NCI-H1105 treated with DMSO at 0.1 percent for 48 hours (cell line): ENCODE measurements around the gene KLK15.
"Not testable (repeated sequence)": the region's sequence is repeated elsewhere in the genome, so short reads cannot be mapped to it uniquely, and the experiment has no call there.

ENCODE experiments used
- DNase-seq: peaks from one replicate; lab custom pipeline; 2025; lab: John Stamatoyannopoulos, UW

KLK15 gene

GRCh38 chr19:50820549-50821247 is 12.7 kb downstream of the KLK15 start:
- no peak for DNase-seq

DNA sequence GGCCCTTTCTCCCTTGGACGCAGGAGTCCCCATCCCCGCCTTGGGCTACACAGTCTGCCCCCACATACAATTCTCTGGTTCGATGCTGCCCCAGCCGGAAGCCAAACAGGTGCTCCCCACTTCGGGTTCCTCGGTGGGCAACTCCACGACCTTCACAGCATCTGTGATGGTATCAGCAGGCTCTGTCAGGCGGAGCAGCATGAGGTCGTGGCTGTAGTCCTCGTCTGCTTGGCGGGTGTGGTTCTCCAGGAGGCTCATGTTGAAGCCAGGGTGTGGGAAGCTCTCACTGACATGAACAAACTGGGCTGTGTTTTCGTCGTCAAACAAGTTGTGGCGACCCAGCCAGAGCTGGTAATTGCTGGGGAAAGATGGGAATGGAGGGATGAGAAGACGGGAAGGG is 13.3 kb downstream of the KLK15 start:
- no peak for DNase-seq

GRCh38 chr19:50819636-50820035 is 13.7 kb downstream of the KLK15 start:
- no peak for DNase-seq

GRCh38 chr19:50818859-50819472 is 14.4 kb downstream of the KLK15 start:
- no peak for DNase-seq

GRCh38 chr19:50817941-50818858 is 15.2 kb downstream of the KLK15 start:
- DNase-seq: peak; percentile 59

DNA sequence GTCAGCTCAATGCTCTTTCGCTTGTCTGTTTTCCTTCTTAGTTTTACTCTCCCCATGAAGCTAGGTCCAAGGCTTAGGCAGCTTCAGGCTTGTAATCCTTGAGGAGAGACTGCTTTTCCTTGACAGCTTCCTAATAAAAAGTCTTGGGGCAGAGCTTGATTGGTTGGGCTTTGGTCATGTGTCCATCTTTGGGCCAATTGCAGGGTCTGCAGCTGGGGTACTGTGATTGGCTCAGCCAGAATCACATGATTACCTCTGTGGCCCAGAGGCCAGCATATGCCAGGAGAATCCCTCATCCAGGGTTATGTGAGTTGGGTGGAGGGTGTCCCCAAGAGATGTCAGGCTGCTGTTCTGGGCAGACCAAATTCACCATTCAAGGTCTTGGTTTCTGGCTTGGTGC is 17.9 kb downstream of the KLK15 start:
- DNase-seq: no peak

DNA sequence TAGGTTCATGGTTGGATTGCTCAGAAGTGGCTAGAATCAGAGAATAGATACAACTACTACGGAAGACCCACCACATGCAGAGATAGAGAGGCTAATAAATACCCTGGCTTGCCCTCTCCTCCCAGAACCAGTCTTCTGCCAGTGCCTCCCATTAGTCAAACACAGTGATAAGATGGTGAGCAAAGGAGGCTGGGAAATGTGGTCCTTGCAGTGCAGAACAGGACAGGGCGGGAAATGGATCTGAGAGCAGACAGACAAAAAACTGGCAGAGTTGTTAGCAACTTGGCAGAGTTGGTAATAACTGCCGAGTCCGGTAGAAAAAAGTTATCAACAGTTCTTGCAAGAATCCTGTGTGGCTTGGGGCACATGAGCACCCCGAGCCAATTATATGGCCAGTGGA is 18.5 kb downstream of the KLK15 start:
- DNase-seq: no peak

GRCh38 chr19:50812474-50812873 is 20.9 kb downstream of the KLK15 start:
- no peak for DNase-seq

- not testable (repeated sequence) for DNase-seq
These were observed 21.6 kb downstream of the KLK15 start for GRCh38 chr19:50811622-50812238.

GRCh38 chr19:50808856-50809255 is 24.5 kb downstream of the KLK15 start:
- no peak for DNase-seq

GRCh38 chr19:50804420-50805272 is 28.7 kb downstream of the KLK15 start:
- DNase-seq: peak; percentile 99

DNA sequence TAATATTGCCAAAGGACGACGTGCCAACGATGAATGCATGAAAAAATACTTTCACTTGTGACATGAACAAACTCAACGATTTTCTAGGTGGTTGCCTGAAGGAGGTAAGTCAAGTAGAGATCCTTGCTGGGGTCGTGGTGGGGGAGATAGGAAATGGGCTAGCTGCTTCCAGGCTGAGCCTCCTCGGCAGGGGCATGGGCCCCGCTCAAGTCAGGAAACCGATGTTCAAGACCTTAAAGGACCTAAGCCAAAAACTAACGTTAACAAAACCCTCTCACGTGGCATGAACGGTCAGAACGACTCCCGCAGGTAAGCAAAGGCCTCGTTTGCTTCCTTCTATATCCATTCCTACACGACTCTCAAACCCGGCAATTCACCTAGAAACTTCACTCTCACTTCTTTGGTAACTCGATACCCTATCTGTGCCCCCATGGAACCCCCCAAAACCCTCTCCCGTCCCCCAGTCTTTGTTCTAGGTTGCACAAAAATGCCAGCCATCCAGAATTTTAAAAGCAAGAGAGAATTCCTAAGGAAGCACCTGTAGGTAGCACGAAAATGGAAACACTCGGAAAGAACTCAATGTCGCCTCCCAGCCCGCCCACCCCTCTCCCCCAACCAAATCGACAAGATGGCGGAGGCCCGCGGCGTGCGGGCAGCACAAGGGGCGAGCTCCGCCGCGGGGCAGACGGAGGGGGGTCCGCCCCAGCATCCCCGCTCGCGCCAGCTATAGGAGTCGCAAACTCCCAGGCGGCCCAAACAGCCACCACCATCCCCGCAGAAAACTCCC is 29.5 kb downstream of the KLK15 start:
- peak; percentile 65 for DNase-seq

- no peak for DNase-seq
These were observed 32.3 kb downstream of the KLK15 start for GRCh38 chr19:50801107-50801506.

DNA sequence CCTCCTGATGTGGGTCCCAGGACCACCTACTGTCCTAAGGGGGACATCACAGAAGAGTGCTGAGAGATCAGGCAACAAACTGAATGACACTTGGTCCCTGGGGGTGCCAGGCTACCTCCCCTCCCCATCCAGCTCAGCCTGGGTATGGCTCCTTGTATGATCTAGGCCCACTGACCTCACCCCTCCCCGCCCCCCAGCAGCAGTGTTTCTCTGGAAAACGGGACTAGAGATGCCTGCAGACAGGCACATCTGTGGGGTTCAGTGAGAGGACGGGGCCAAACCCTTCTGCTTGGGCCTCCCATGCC is 33.9 kb downstream of the KLK15 start:
- DNase-seq: no peak

DNA sequence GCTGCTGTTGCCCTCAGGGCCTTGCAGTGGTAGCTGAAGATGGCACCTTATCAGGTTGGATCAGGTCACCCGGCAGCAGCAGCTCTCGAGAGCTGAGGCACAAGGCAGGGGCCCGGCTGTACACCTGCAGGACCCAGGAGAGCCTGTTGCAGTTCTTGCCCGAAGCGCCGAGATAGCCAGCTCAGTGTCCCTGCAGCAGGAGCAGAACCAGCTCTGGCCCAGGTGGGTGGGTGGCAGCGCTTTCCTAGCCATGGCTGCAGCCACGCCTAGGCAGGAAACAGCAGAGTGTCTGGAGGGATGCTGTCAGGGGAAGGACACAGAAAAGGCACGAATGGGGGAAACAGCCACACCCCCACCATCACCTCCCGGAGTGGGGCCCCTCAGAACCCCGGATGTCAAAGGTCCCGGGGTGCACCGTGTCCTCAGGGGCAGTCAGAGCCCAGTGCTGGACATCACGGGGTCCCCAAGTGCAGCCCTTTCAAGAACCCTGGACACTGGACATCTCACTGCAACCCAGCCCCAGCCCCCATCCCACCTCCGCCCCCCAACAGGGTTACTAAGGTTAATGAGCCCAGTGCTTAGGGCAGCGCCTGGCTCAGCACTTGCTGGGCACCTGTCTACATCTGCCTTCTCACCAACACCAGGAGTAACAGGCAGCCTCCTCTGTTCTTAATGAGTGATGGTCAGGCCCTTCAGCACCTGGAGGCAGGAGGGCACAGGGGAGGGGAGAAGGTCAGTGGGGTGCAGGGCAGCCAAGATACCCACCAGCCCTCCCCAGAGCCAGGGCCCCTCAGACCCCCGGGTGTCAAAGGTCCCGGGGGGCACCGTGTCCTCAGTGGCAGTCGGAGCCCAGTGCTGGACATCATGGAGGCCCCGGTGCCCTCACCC is 34.5 kb downstream of the KLK15 start:
- no peak for DNase-seq

DNA sequence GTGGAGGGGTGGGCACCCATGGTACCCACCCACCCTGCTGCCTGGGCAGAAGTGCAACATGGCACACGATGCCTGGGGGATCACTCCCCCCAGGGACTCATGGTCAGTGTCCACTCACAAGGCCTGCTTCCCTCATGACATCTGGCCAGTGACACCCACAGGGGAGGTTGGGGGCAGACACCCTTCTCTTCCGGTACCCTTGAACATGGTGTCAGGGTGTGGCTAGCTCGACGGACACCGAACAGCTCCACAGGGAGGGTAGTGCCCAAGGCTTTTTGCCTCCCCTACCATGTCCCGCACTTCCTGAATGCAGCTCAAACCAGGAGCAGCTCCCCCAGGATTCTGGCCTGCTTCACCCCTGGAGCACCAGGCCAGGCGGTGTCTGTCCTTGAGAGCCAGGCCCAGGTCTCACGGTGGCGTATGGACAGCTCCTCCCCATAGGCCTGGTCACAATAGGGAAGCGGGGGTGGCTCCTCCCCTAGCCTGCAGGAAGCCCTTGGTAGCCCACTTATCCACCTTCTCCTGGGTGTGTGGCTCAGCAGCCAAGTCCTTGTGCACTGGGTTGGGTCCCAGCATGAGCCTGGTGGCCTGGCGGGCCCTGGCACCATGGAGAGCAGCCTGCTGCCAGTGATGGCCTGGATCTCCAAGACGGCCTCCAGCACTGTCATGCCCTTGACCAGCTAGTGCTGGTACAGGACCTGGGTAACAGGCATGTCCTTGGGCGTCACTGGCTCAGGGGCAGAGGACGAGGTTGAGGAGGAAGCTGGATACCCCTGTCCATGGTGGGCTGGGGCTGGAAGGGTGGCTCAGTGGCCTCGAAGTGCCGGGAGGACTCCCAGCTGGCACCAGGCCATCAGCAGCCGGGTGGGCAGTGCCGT is 35.4 kb downstream of the KLK15 start:
- no peak for DNase-seq

- DNase-seq: no peak
These were observed 36.0 kb downstream of the KLK15 start for GRCh38 chr19:50797429-50797780.

- DNase-seq: no peak
These were observed 36.5 kb downstream of the KLK15 start for GRCh38 chr19:50796634-50797428.
